OCI-LY7 (cell line): ENCODE data around the gene FXYD2. TPM values are rescaled to one million over a fixed set of nuclear protein-coding genes. Genes with fewer than 3 reads are reported as not detected.

Experiments used
- BruUV-seq: library from RNA; stranded (reverse); fragments of 400-500 nt; replicated peaks from 2 replicates; lab custom pipeline; 2021; lab: Mats Ljungman, UMichigan
- CTCF ChIA-PET: fragments of 300-600 bp; sonication (Branson Sonifier 250); formaldehyde crosslinking; loops from one replicate; lab custom pipeline; 2022; ENCODE audit warnings: antibody characterized with exemption; ENCODE audit not compliant: unreplicated experiment; lab: Charles Lee
- POLR2A ChIA-PET: fragments of 300-600 bp; sonication (Branson Sonifier 250); formaldehyde crosslinking; loops from one replicate; lab custom pipeline; 2022; ENCODE audit warnings: antibody characterized with exemption; lab: Charles Lee
- DNase-seq: peaks from one replicate; pipeline ENCODE4 v3.0.0-alpha.2; 2015; ENCODE audit warnings: low spot score
- H2AFZ ChIP-seq: fragments of 200-600 bp; sonication (generic), shearing (Covaris generic); 2 replicates; pipeline ENCODE4 v1.6.1; 2014; ENCODE audit warnings: mild to moderate bottlenecking, antibody characterized with exemption, low read length, moderate library complexity
- H3K27ac ChIP-seq: fragments of 200-600 bp; sonication (generic); 2 replicates; pipeline ENCODE4 v1.5.1; 2014; ENCODE audit warnings: mixed run types, low read depth, mild to moderate bottlenecking, moderate library complexity, low read length, inconsistent platforms; ENCODE audit not compliant: poor library complexity, severe bottlenecking
- H3K36me3 ChIP-seq: fragments of 200-600 bp; sonication (generic); 2 replicates; pipeline ENCODE4 v1.6.1; 2014; ENCODE audit warnings: mild to moderate bottlenecking, antibody characterized with exemption, low read length, moderate library complexity, mixed read lengths; ENCODE audit not compliant: insufficient read depth
- H3K4me1 ChIP-seq: fragments of 200-600 bp; sonication (generic); 2 replicates; pipeline ENCODE4 v1.5.1; 2014; ENCODE audit warnings: mild to moderate bottlenecking, low read length; ENCODE audit not compliant: insufficient read depth, poor library complexity, severe bottlenecking
- H3K4me2 ChIP-seq: fragments of 200-600 bp; sonication (generic); 2 replicates; pipeline ENCODE4 v1.6.1; 2014; ENCODE audit warnings: mild to moderate bottlenecking, low read length
- H3K4me3 ChIP-seq: fragments of 200-600 bp; sonication (generic); 2 replicates; pipeline ENCODE4 v1.5.1; 2014; ENCODE audit warnings: mild to moderate bottlenecking, low read depth, low read length; ENCODE audit not compliant: poor library complexity, severe bottlenecking
- H3K79me2 ChIP-seq: fragments of 200-600 bp; sonication (generic); 2 replicates; pipeline ENCODE4 v1.6.1; 2016; ENCODE audit warnings: low read depth, mild to moderate bottlenecking, low read length, moderate library complexity, mixed read lengths; ENCODE audit not compliant: insufficient read depth
- H3K9me2 ChIP-seq: fragments of 200-600 bp; sonication (generic); 2 replicates; pipeline ENCODE4 v1.6.1; 2016; ENCODE audit warnings: mild to moderate bottlenecking, low read length, mixed read lengths; ENCODE audit not compliant: insufficient read depth
- H3K9me3 ChIP-seq: fragments of 200-600 bp; sonication (generic); 2 replicates; pipeline ENCODE4 v1.6.1; 2014; ENCODE audit warnings: mild to moderate bottlenecking, mixed run types, low read length, mixed read lengths
- H4K20me1 ChIP-seq: fragments of 200-600 bp; sonication (generic); 2 replicates; pipeline ENCODE4 v1.6.1; 2014; ENCODE audit warnings: mild to moderate bottlenecking, antibody characterized with exemption, low read length, moderate library complexity, mixed read lengths; ENCODE audit not compliant: insufficient read depth
- CTCF ChIP-seq: fragments of 200-600 bp; sonication (generic); conservative IDR thresholded peaks from 2 replicates; pipeline ENCODE4 v1.5.1; 2014; ENCODE audit warnings: mild to moderate bottlenecking, antibody characterized with exemption, low read length, moderate library complexity, mixed read lengths
- EZH2phosphoT487 ChIP-seq: fragments of 200-600 bp; sonication (generic); IDR thresholded peaks from 2 replicates; pipeline ENCODE4 v1.6.1; 2018; ENCODE audit warnings: low read depth, borderline replicate concordance, mild to moderate bottlenecking, mixed run types, antibody characterized with exemption, low read length, moderate library complexity, mixed read lengths
- intact Hi-C: fragments of 100-400 bp; cut with micrococcal nuclease; formaldehyde crosslinking; loops from one replicate; pipeline ENCODE4 v1.10.0; 2022; ENCODE audit not compliant: unreplicated experiment
- total RNA-seq, 2 experiments: library from RNA; depleted of rRNA in 1 of 2; stranded (reverse); fragments of >200 nt in 1 of 2; shearing (Covaris generic) in 1 of 2; gene quantifications; 2 replicates each; pipeline ENCODE4 v1.2.3, GENCODE V29; 2014 to 2022

The FXYD2 gene
- total RNA-seq, 2 experiments from 2014 or later: not detected

GRCh38 chr11:117859488-117860112, 35.1 kb upstream of the FXYD2 start:
- intact Hi-C loops: no loop called here
- H2AFZ ChIP-seq: no peak overlapping the region
- H3K9me2 ChIP-seq: no peaks in the 10 kb centered on the region
- H3K9me3 ChIP-seq: no peaks in the 10 kb centered on the region
- H3K27ac ChIP-seq: no peak overlapping the region
- ChIA-PET POLR2A (no interaction called here), CTCF (no interaction called here)
- no peak overlapping the region for H3K4me3 ChIP-seq
- H3K36me3 ChIP-seq: no peaks in the 10 kb centered on the region
- H3K4me2 ChIP-seq: no peak overlapping the region
- BruUV-seq: no TSS peak
- TF ChIP-seq CTCF (no peak), EZH2phosphoT487 (no peak)
- no peaks in the 10 kb centered on the region for H3K79me2 ChIP-seq
- no peaks in the 10 kb centered on the region for H3K4me1 ChIP-seq
- no peaks in the 10 kb centered on the region for H4K20me1 ChIP-seq
- no peak for DNase-seq

GRCh38 chr11:117859061-117859460, 34.5 kb upstream of the FXYD2 start:
- BruUV-seq: no TSS peak
- no peaks in the 10 kb centered on the region for H3K36me3 ChIP-seq
- no peaks in the 10 kb centered on the region for H4K20me1 ChIP-seq
- H3K4me2 ChIP-seq: no peak overlapping the region
- H3K79me2 ChIP-seq: no peaks in the 10 kb centered on the region
- H3K4me1 ChIP-seq: no peaks in the 10 kb centered on the region
- no peak overlapping the region for H3K4me3 ChIP-seq
- H3K27ac ChIP-seq: no peak overlapping the region
- CTCF ChIA-PET: no interaction called here
- H3K9me2 ChIP-seq: no peaks in the 10 kb centered on the region
- TF ChIP-seq CTCF: no peak
- TF ChIP-seq EZH2phosphoT487: no peak
- no peak overlapping the region for H2AFZ ChIP-seq
- DNase-seq: no peak
- intact Hi-C loops: no loop called here
- POLR2A ChIA-PET: no interaction called here
- H3K9me3 ChIP-seq: no peaks in the 10 kb centered on the region

GRCh38 chr11:117857734-117858414, 33.3 kb upstream of the FXYD2 start:
- no TSS peak for BruUV-seq
- Histone ChIP-seq H3K4me3 (no peak overlapping the region), H3K79me2 (no peaks in the 10 kb centered on the region), H3K36me3 (no peaks in the 10 kb centered on the region), H3K4me2 (no peak overlapping the region), H3K9me2 (no peaks in the 10 kb centered on the region), H3K4me1 (no peaks in the 10 kb centered on the region), H2AFZ (no peak overlapping the region), H4K20me1 (no peaks in the 10 kb centered on the region), H3K27ac (no peak overlapping the region), H3K9me3 (no peaks in the 10 kb centered on the region)
- DNase-seq: no peak
- ChIA-PET POLR2A (no interaction called here), CTCF (no interaction called here)
- TF ChIP-seq EZH2phosphoT487 (no peak), CTCF (no peak)
- intact Hi-C loops: no loop called here
